ENCODE data around the gene GUCA2A.

GUCA2A gene

GRCh38 chr1:42117214-42117613, 47.3 kb downstream of the GUCA2A start:
- no peak for DNase-seq (ENCODE audit: low read depth)
- no peak overlapping the region for H3K4me3 ChIP-seq (replicated peaks; ENCODE audit: low read depth, low read length)
- TF ChIP-seq CTCF (IDR thresholded peaks at IDR 0.05; ENCODE audit: low read length, missing control alignments), result no peak

- no peak overlapping the region for H3K4me3 ChIP-seq (replicated peaks; ENCODE audit: low read depth, low read length)
- TF ChIP-seq CTCF (IDR thresholded peaks at IDR 0.05; ENCODE audit: low read length, missing control alignments), result no peak
These were observed 50.3 kb downstream of the GUCA2A start for GRCh38 chr1:42114229-42114628.

More at GRCh38 chr1:42114229-42114628, 50.3 kb downstream of the GUCA2A start:
- DNase-seq (ENCODE audit: low read depth), result no peak

Measured in fibroblast of pulmonary artery (primary cell).